Measurements from ENCODE around the gene POLR3H. TPM values are rescaled to one million over a fixed set of nuclear protein-coding genes. Genes with fewer than 3 reads are reported as not detected.

The POLR3H gene
- polyA plus RNA-seq, 3 donors from 2014 or later = 9.2 to 15.4 (median 15.0) TPM

Other genes starting within 250 kb of the POLR3H start
- 1 to 10 TPM in 1 of 3 donors, under 1 TPM in 1, not detected in 1; 0.33 to 2.4 TPM for gene ZC3H7B, start 242.9 kb downstream of the POLR3H start, polyA plus RNA-seq
- gene TEF, start 162.5 kb downstream of the POLR3H start, polyA plus RNA-seq = 1 to 10 TPM; 1.4 to 3.8 (median 1.8) TPM
- 10 to 100 TPM in 1 of 3 donors, 1 to 10 TPM in 2; 5.9 to 23.6 (median 8.6) TPM for gene TOB2, start 97.7 kb downstream of the POLR3H start, polyA plus RNA-seq
- gene PHF5A, start 75.8 kb downstream of the POLR3H start, polyA plus RNA-seq = 10 to 100 TPM; 26.4 to 31.0 (median 29.9) TPM
- gene ACO2, start 75.4 kb downstream of the POLR3H start, polyA plus RNA-seq = 100 to 1,000 TPM in 2 of 3 donors, 10 to 100 TPM in 1; 77.1 to 115 (median 111) TPM
- gene CSDC2, start 16.5 kb upstream of the POLR3H start, polyA plus RNA-seq = not detected
- 10 to 100 TPM; 24.1 to 31.6 (median 24.4) TPM for gene PMM1, start 45.4 kb upstream of the POLR3H start, polyA plus RNA-seq
- gene DESI1, start 76.6 kb upstream of the POLR3H start, polyA plus RNA-seq = 10 to 100 TPM; 10.4 to 18.6 (median 11.4) TPM
- gene XRCC6, start 76.8 kb upstream of the POLR3H start, polyA plus RNA-seq = 100 to 1,000 TPM; 351 to 473 (median 385) TPM
- 100 to 1,000 TPM; 190 to 209 (median 192) TPM for gene SNU13, start 144.4 kb upstream of the POLR3H start, polyA plus RNA-seq
- gene MEI1, start 155.0 kb upstream of the POLR3H start, polyA plus RNA-seq = 100 to 1,000 TPM; 122 to 250 (median 178) TPM

All from immature natural killer cell (primary cell).